HG03108 (cell line): ENCODE results near the gene FBXL13.
"Not testable (repeated sequence)": the region's sequence is repeated elsewhere in the genome, so short reads cannot be mapped to it uniquely, and the experiment has no call there.

Experiments used
- ATAC-seq: cut with Tn5 transposase; IDR thresholded peaks from one replicate; pipeline ENCODE4 v1.9.1; 2021; ENCODE audit warnings: moderate library complexity; ENCODE audit not compliant: unreplicated experiment

The FBXL13 gene

DNA sequence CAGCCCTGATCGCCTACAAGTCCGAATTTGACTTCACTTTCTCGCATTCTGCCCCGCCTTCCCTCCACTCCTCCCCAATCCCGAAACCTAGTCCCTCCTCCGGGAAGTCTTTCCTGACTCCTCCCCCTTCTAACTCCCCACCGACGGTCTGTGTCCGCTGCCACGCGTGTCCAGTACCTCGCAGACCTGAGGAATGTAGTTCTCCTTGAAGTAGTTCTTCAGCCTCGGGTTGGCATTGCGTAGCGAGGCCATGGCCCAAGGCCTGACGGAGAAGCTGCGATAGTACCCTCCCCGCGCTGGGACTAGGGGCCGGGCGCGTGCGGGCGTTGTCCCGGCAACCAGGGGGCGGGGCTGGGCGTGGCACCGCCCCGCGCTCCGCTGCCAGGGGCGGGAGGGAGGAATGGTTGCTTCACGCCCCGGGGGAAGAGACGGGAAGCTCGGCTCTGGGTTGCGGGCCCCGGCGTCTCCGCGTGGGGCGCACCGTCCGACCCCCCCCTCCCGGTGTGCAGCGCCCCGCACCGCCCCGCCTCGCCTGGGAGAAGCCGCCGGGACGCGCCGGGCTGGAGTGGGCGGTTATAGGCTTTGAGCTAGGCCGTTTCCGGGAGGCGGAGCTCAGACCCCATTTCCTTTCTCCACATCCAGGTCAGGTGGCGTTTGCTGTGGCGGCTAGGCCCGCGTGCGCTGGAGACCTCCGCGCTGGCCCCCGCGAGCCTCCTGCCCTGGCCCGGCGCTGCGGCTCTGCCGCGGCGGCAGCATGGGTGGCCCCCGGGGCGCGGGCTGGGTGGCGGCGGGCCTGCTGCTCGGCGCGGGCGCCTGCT, at the start of gene FBXL13, which contains the start of gene ARMC10:
TSS of gene FBXL13 (minus strand) at position 278 of the 818 bp plus-strand sequence.
TSS of gene ARMC10 (plus strand) at position 622 of the 818 bp plus-strand sequence. CDS start at position 755, 133 bp downstream.
- peak; percentile 89 for ATAC-seq

DNA sequence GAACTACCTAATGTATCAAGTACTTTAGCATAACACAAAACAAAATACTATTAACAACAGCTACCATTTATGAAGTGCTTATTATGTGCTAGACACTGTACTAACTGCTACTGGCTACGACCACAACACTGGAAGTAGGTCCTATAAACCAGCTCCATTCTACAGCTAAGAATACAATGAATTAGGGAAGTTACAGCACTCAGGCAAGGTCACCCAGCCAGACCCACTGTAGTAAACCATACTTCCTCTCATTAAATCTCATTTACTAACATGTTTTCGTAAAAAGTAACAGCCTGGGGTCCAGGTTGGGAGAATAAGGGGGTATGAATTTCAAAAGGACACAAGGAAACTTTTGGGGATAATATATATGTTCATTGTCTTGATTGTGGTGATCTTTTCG, 48.9 kb upstream of the FBXL13 start:
- no peak for ATAC-seq

DNA sequence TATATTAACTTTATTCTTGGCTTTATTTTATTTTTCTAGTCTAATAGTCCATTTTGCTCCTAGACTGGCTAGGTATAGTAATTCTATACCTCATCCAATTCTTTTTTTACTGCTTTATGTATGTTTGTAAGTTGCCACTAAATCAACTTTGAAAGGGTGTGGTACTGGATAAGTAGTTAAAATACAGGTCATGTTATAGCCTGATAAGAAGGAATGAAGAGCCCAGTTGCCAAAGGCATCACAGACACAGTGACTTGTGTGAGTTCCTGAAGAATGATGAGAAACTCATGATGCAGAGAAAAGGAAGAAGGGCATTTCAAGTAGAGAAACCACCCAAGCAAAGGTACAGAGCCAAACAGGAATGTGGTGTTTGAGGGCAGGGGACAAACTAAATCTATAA, 47.0 kb upstream of the FBXL13 start:
- no peak for ATAC-seq

DNA sequence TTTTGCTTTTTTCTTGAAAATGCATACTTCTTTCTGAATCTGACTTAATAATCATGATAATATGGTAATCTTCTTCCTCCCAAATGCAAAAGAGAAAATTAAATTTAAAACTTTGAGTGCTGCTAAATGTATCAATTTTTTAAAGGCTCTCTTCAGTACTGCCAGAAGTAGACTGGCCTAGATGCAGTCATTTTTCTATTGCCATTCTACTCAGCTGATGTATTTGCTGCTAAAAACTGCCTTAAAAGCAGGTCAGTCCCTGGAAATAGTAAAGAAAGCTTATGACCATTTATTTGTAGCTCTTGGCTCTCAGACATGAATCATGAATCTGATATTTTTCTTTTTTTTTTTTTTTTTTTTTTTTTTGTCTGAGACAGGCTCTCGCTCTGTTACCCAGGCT, 45.8 kb upstream of the FBXL13 start:
- no peak for ATAC-seq

DNA sequence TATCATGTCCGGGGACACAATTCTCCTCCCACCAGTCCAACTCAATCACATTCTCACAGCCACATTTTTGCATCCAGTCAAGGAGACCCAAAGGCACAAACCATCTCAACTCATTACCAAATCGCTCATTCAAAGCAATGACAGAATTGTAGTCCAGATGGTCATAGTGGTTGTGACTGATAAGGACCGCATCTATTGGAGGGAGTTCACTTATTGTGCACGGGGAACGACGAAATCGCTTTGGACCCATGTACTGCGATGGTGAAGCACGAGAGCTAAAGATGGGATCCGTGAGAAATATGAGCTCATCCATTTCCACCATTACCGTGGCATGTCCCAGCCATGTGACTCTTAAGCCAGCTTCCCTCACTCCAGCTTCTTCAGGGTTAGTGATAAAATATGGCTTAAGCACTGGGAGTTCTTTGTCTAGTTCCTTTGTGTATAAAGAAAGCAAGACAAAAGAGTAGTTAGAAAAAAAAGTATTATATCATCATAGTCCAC, 45.2 kb upstream of the FBXL13 start:
- ATAC-seq, result no peak

DNA sequence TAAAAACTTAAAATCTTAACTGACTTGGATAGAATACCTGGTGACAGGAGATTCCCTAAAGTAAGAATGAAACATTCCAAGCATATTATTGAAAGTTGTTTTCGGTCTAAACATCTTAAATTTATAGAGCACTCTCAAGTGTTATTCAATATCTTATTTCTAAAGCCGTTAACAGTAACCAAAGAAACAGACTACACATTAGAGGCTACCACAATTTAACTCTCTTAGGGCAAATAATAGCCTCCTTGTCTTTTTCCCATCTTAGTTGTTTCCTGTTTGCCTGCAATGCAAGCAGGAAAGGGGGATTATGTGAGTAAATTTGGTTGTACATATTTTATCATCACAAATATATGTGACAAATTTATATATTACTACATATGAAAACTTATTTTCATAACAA, 42.9 kb upstream of the FBXL13 start:
- ATAC-seq, result no peak

DNA sequence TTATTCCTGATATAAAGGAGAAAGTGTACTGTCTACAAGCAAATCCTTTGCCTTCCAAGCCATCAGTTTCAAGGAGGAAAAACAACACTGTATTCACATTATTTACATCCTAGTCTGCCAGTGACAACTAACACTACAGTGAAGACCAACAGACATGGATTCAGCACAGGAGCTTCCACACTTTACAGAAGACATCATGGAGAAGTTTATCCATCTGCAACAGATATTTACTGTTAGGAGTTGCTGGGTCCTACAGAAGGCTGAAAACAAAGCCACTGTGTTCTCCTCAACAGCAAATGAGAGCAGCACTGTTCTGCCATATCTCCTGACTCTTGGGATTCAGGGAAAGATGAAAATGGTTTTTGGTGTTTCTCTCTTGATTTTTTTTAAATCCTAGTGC, 42.4 kb upstream of the FBXL13 start:
- ATAC-seq, result no peak

DNA sequence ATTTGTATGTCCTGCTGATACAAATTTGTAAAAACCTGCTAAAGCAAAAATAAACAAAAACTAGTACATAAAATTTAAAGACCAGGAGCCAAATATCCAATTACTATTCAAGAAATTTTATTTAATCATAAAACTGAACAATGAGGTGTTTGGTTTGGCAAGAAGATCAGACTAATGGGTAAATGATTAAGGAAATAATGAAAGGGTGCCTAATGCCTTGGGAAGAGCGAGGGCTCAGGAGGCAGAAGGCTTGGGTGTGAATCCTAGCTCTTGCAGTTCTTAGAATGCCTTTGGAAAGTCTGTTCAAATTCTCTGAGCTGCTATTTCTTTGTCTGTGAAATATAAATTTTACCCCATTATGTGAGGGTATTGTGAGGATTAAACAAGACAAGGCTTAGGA, 41.9 kb upstream of the FBXL13 start:
- ATAC-seq, result no peak

DNA sequence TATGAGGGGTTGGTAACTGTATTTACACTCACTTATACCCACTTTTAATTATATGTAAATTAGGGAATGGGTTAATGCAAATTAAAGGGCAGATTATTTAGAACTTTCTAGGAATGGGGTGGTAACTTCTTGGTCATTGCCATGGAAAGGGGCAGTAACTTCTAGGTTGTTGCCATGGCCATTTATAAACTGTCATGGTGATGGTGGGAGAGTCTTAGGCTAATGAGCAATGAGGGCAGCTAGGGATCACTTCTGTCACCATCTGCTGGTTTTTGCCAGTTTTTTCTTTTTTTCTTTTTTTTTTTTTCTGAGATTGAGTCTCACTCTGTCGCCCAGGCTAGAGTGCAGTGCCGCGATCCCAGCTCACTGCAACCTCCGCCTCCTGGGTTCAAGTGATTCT, 41.2 kb upstream of the FBXL13 start:
- no peak for ATAC-seq

DNA sequence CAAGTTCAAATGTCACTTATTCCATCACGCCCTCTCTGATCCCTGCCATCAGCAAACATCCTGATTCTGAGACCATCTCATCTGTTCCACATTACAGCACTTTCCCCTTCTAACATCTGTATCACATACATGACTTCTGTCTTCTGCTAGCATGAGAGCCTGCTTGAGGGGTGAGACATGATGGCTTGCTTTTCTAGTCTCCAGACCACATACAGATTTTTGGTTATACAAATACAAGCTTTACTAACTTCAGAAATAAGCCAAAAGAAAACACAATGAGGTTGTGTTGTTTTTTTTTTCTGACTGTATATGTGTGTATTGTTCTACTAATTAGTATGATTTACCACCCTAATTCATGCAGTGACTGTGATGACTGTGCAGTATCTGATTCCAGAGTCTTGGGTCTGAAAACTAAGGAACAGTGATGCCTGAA, 40.0 kb upstream of the FBXL13 start:
- ATAC-seq, result no peak

DNA sequence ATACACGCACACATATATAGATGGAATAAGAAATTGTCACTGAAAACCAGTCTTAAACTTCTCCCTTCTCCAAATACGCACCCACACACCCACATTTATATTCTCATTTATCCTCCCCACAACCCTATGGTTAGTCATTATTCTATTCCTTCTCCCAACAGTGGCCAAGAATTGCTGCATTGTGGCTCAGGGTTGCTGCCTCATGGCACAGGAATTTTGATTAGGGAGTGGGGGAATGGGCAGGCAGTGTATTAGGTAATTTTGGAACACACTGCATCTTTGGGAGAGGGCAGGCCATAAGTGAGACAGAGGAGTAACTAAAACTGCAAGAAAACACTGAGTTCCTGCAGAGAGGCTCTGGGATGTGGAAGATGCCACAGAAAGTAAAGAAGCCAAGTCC, 38.6 kb upstream of the FBXL13 start:
- ATAC-seq, result no peak

DNA sequence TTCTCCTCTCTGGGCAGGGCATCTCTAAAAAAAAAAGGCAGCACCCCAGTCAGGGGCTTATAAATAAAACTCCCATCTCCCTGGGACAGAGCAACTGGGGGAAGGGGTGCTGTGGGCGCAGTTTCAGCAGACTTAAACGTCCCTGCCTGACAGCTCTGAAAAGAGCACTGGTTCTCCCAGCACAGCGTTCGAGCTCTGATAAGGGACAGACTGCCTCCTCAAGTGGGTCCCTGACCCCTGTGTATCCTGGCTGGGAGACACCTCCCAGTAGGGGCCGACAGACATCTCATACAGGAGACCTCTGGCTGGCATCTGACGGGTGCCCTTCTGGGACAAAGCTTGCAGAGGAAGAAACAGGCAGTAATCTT, 32.1 kb upstream of the FBXL13 start:
- ATAC-seq, result not testable (repeated sequence)

DNA sequence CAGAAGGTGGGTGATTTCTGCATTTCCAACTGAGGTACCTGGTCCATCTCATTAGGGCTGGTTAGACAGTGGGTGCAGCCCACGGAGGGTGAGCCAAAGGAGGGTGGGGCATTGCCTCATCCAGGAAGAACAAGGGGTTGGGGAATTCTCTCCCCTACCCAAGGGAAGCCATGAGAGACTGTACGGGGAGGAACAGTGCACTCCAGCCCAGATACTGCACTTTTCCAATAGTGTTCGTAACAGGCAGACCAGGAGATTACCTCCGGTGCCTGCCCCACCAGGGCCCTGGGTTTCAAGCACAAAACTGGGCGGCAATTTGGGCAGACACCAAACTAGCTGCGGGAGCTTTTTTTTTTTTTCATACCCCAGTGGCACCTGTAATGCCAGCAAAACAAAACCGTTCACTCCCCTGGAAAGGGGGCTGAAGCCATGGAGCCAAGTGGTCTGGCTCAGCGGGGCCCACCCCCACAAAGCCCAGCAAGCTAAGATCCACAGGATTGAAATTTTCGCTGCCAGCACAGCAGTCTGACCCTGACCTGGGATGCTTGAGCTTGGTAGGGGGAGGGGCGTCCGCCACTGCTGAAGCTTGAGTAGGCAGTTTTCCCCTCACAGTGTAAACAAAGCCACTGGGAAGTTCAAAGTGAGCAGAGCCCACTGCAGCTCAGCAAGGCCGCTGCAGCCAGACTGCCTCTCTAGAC, 31.6 kb upstream of the FBXL13 start:
- ATAC-seq, result no peak

DNA sequence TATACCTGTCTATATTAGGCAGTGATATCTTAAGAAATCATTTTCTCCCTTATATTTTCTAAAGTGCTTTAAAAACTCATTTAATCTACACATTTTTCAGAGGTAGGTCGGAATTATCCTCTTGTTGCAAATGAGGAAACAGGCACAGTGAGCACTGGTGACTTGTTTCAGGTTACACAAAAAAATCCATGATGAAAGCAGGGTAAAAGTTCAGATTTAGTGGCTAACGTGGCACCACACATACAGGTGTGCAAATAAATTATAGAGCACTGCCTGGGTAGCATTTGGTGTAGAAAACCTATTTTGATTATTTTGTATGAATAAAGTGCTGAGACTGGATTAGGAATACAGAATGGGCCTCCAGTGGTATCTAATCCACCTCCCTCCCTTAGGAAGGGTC, 26.9 kb upstream of the FBXL13 start:
- ATAC-seq, result no peak

DNA sequence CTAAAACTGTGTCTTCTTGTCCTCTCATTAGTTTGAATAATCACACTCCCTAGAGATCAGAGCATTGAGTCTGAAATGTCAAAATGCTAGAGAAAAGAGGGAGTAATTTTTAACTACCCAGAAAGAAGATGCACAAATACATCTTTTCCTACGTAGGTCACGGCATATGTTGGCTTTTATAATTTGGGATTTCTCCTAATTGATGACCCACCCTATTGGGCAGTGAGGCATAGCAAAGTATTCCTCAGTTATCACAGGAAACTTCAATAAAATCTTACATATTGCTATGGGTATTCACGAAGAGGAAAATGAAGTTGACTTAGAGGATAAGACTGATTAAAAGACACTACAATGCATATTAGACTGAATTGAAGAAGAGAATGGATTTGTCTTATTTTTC, 25.8 kb upstream of the FBXL13 start:
- ATAC-seq, result no peak

DNA sequence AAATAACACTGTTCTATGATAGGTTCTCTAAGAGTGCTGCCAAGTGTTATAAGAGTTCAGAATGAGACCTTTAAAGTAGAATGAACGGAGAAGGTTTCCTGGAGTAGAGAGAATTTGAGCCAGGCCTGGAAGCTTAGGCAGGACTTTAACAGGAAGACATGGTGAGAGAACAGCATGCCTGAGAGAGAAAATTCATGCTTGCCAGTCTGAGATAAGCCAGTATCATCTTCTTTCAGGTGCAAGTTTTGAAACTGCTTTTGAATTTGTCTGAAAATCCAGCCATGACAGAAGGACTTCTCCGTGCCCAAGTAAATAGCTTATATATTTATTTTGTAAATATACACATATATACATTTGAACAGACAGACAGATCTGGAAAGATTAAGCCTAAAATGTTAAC, 22.4 kb upstream of the FBXL13 start:
- ATAC-seq, result no peak

DNA sequence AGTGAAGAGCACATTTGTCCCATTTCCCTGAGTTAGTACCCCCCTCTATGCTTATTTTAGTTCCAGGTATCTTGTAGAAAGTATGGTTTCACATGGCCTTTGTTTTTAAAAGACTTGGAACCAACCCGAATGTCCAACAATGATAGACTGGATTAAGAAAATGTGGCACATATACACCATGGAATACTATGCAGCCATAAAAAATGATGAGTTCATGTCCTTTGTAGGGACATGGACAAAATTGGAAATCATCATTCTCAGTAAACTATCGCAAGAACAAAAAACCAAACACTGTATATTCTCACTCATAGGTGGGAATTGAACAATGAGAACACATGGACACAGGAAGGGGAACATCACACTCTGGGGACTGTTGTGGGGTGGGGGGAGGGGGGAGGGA, 21.0 kb upstream of the FBXL13 start:
- not testable (repeated sequence) for ATAC-seq

DNA sequence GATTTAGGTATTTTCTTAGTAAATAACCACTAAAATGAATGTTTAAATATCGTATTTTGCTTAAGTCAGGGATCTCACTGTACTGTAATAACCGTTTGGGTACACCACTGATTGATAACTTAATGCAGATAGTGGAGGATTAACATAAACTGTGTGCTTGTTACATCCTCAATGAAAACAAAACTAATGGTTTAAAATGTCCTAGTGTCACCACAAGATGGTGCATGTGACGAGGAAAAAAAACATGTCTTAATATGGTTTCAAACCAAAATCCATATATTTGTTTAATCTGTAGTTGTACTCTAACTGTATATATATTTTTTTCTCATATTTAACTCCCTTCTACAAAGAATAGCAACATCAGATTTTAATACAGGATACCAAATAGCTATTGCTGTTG, 19.5 kb upstream of the FBXL13 start:
- no peak for ATAC-seq

DNA sequence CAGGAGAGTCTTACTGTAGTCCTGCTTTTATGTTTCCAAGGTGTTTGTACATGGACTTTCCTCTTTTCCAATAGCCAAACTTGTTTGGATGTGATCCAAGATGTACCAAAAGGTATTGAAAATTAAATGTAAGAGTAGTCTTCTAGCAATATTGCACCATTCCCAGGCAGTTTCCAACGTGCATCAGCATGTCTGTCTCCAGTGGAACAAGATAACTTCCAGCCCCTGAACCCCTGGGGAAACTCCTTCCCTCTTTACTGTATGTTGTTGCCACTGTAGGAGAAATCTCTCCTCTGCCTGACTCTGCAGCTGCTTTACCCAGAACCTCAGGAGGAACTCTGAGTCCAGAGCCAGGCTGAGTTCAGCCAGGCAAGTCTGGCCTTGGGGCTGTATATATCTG, 18.8 kb upstream of the FBXL13 start:
- ATAC-seq, result no peak

DNA sequence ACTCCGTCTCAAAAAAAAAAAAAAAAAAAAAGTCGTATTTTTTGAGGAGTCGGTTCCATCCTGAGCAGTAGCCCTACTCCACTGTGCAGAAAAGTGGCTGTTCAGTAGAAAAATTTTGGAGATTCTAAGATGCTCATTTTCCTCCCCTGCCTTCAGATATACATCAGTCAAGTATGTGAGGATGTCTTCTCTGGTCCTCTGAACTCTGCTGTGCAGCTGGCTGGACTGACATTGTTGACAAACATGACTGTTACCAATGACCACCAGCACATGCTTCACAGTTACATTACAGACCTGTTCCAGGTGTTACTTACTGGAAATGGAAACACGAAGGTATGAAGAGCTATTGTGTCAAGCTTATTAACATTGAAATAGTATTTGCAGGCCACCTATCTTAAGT, 17.7 kb upstream of the FBXL13 start:
- ATAC-seq, result not testable (repeated sequence)

DNA sequence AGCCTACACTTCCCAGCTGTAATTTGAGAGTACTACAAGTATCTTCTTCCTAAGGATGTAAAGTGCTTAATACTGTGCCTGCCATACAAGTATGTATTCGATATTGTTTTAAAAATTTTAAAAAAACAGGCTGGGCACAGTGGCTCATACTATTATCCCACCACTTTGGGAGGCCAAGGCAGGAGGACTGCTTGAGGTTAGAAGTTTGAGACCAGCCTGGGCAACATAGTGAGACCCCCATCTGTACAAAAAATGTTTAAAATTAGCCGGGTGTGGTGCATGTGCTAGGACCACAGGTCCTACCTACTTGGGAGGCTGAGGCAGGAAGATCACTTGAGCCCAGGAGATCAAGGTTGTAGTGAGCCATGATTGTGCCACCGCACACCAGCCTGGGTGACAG, 8.6 kb upstream of the FBXL13 start:
- ATAC-seq, result no peak

DNA sequence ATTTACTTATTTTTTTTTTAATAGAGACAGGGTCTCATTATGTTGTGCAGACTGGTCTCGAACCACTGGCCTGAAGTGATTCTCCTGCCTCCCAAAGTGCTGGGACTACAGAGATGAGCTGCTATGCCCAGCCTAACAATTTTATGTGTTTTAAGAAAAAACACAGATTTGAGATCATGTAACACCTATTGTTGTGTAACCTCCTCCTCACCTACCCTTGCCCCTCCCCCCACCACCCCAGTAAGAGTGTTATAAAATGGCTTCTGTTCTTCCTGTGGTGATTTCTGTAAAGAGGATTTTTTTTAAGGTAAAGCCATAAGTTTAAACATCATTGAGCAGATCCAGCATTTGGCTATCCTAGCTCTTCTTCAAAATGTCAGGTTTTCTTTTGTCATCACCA, 7.9 kb upstream of the FBXL13 start:
- no peak for ATAC-seq
